GM23338 (cell line): ENCODE results near the gene ITGA3. TPM values are rescaled to one million over a fixed set of nuclear protein-coding genes. Genes with fewer than 3 reads are reported as not detected.

ENCODE experiments used
- ATAC-seq: fragments of 200-7000 bp; cut with Tn5 transposase; 3 replicates; pipeline ENCODE4 v1.9.1; 2020
- DNase-seq: peaks from one replicate; pipeline ENCODE4 v3.0.0-alpha.2; 2015; ENCODE audit warnings: low spot score
- H2AFZ ChIP-seq: fragments of 200-600 bp; sonication (generic); 2 replicates; pipeline ENCODE4 v1.8.0; 2016; ENCODE audit warnings: antibody characterized with exemption, mild to moderate bottlenecking, moderate library complexity
- H3F3A ChIP-seq: fragments of 200-600 bp; sonication (generic); replicated peaks from 2 replicates; pipeline ENCODE4 v1.8.0; 2017; ENCODE audit warnings: antibody characterized with exemption, mixed run types, low read depth
- H3K27ac ChIP-seq: fragments of 200-600 bp; sonication (generic); 2 replicates; pipeline ENCODE4 v1.6.1; 2016; ENCODE audit warnings: low read depth
- H3K27me3 ChIP-seq: fragments of 200-600 bp; sonication (generic); 2 replicates; pipeline ENCODE4 v1.8.0; 2016; ENCODE audit warnings: mild to moderate bottlenecking, mixed run types, moderate library complexity; ENCODE audit not compliant: insufficient read depth
- H3K36me3 ChIP-seq: fragments of 200-600 bp; sonication (generic); 2 replicates; pipeline ENCODE4 v1.8.0; 2016; ENCODE audit warnings: mild to moderate bottlenecking; ENCODE audit not compliant: insufficient read depth
- H3K4me1 ChIP-seq: fragments of 200-600 bp; sonication (generic); 2 replicates; pipeline ENCODE4 v1.8.0; 2016; ENCODE audit warnings: mild to moderate bottlenecking, moderate library complexity; ENCODE audit not compliant: insufficient read depth
- H3K4me2 ChIP-seq: fragments of 200-600 bp; sonication (generic); 2 replicates; pipeline ENCODE4 v1.7.1; 2017; ENCODE audit warnings: mixed run types
- H3K4me3 ChIP-seq: fragments of 200-600 bp; sonication (generic); 2 replicates; pipeline ENCODE4 v1.6.1; 2016; ENCODE audit warnings: mixed run types
- H3K79me2 ChIP-seq: fragments of 200-600 bp; sonication (generic); replicated peaks from 2 replicates; pipeline ENCODE4 v1.8.0; 2017; ENCODE audit warnings: mild to moderate bottlenecking; ENCODE audit not compliant: insufficient read depth
- H3K9me2 ChIP-seq: fragments of 200-600 bp; sonication (generic); 2 replicates; pipeline ENCODE4 v1.8.0; 2017; ENCODE audit not compliant: insufficient read depth
- H4K20me1 ChIP-seq: fragments of 200-600 bp; sonication (generic); replicated peaks from 2 replicates; pipeline ENCODE4 v1.8.0; 2017; ENCODE audit warnings: mild to moderate bottlenecking; ENCODE audit not compliant: insufficient read depth
- H3K27ac Mint-ChIP-seq: 2 replicates; pipeline ENCODE4 v1.8.0; 2020; ENCODE audit warnings: inconsistent platforms, mild to moderate bottlenecking, moderate library complexity, mixed read lengths
- H3K27me3 Mint-ChIP-seq: 3 replicates; pipeline ENCODE4 v1.8.0; 2022; ENCODE audit warnings: low read depth, mild to moderate bottlenecking, moderate library complexity, mixed read lengths, inconsistent platforms; ENCODE audit not compliant: insufficient read depth, poor library complexity
- H3K36me3 Mint-ChIP-seq: 3 replicates; pipeline ENCODE4 v1.8.0; 2021; ENCODE audit warnings: low read depth, mild to moderate bottlenecking, inconsistent platforms, moderate library complexity, mixed read lengths
- H3K4me1 Mint-ChIP-seq: 3 replicates; pipeline ENCODE4 v1.8.0; 2020; ENCODE audit warnings: mild to moderate bottlenecking, inconsistent platforms, mixed read lengths
- H3K4me3 Mint-ChIP-seq: 3 replicates; pipeline ENCODE4 v1.8.0; 2021; ENCODE audit warnings: moderate library complexity, mild to moderate bottlenecking, inconsistent platforms, mixed read lengths
- H3K9me3 Mint-ChIP-seq: 3 replicates; pipeline ENCODE4 v1.8.0; 2020; ENCODE audit warnings: moderate library complexity, mild to moderate bottlenecking, inconsistent platforms, mixed read lengths
- CREB1 ChIP-seq: fragments of 250-450 bp; sonication (Bioruptor Pico); IDR thresholded peaks from 2 replicates; pipeline ENCODE4 v1.5.0; 2020; ENCODE audit warnings: low read depth, mild to moderate bottlenecking, moderate library complexity
- CTCF ChIP-seq, 2 experiments: fragments of 200-600 bp in 1 of 2; sonication (generic) in 1 of 2; conservative IDR thresholded peaks; 2 replicates each; pipeline versions ENCODE4 v1.5.1 to v1.6.1; 2016 to 2017; ENCODE audit warnings: antibody characterized with exemption in 2 of 2, low read depth in 2 of 2, mild to moderate bottlenecking in 2 of 2, moderate library complexity in 1 of 2
- ETS1 ChIP-seq: IDR thresholded peaks from 2 replicates; pipeline ENCODE4 v1.6.1; 2016; ENCODE audit warnings: antibody characterized with exemption
- EZH2 ChIP-seq: fragments of 200-600 bp; sonication (generic); IDR thresholded peaks from one replicate; pipeline ENCODE4 v1.8.0; 2017; ENCODE audit warnings: antibody characterized with exemption, mild to moderate bottlenecking, low read depth; ENCODE audit not compliant: unreplicated experiment
- EZH2phosphoT487 ChIP-seq: fragments of 200-600 bp; sonication (generic); IDR thresholded peaks from one replicate; pipeline ENCODE4 v1.8.1; 2018; ENCODE audit warnings: antibody characterized with exemption; ENCODE audit not compliant: unreplicated experiment
- JUNB ChIP-seq: IDR thresholded peaks from one replicate; pipeline ENCODE4 v1.6.1; 2016; ENCODE audit warnings: antibody characterized with exemption; ENCODE audit not compliant: unreplicated experiment
- NANOG ChIP-seq: IDR thresholded peaks from 2 replicates; pipeline ENCODE4 v1.6.1; 2016; ENCODE audit warnings: antibody characterized with exemption, borderline replicate concordance
- POLR2AphosphoS5 ChIP-seq: IDR thresholded peaks from 2 replicates; pipeline ENCODE4 v1.6.1; 2016; ENCODE audit warnings: antibody characterized with exemption, low read depth
- REST ChIP-seq: IDR thresholded peaks from one replicate; pipeline ENCODE4 v1.6.1; 2018; ENCODE audit warnings: antibody characterized with exemption; ENCODE audit not compliant: unreplicated experiment
- STAT1 ChIP-seq: IDR thresholded peaks from one replicate; pipeline ENCODE4 v1.6.1; 2016; ENCODE audit warnings: antibody characterized with exemption; ENCODE audit not compliant: unreplicated experiment
- ZNF114 ChIP-seq: fragments of 250-450 bp; sonication (Bioruptor Pico); IDR thresholded peaks from 2 replicates; pipeline ENCODE4 v1.5.0; 2020; ENCODE audit warnings: mild to moderate bottlenecking, moderate library complexity
- ZNF331 ChIP-seq: fragments of 250-450 bp; sonication (Bioruptor Pico); IDR thresholded peaks from 2 replicates; pipeline ENCODE4 v1.5.0; 2020; ENCODE audit warnings: low read depth, mild to moderate bottlenecking, moderate library complexity
- polyA plus RNA-seq: library from polyadenylated mRNA; unstranded; fragments of >200 nt; fragmentation: Nextera tagmentation; extraction: Ambion mirVana; gene quantifications from 2 replicates; pipeline ENCODE4 v1.2.1, GENCODE V29; 2016
- total RNA-seq: library from RNA; depleted of rRNA; stranded (reverse); fragments of >200 nt; shearing (Covaris generic); gene quantifications from 2 replicates; pipeline ENCODE4 v1.2.3, GENCODE V29; 2014
- TF ChIP-seq, protein P1 (sequence below): fragments of 250-450 bp; sonication (Bioruptor Pico); IDR thresholded peaks from 2 replicates; pipeline ENCODE4 v1.5.0; 2020; ENCODE audit warnings: mild to moderate bottlenecking, moderate library complexity

Gene ITGA3
- total and polyA plus RNA-seq, 2 experiments from 2014 or later: 9.6 to 28.3 TPM

DNA sequence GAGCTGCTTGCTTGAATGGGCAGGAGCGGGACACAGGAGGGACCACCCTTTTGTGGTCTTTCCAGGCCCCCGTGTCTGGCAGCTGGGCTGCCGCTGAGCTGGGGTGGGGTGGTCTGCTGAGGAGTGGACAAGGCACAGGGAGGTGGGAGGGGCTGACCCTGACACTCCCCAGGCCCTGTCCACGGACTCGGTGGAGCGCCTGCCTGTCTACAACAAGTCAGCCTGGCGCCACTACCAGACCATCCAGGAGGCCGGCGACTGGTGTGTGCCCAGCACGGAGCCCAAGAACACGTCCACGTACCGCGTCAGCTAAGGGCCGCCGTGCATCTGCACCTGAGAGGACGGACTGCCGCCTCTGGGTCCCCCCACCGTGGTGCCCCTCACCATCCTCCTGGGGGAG, 53.9 kb downstream of the ITGA3 start:
- Histone ChIP-seq H3K27me3 (no peaks in the 10 kb centered on the region; the same call in 1 of the 2 replicates), H3K4me1 (peaks cover 5% of the 10 kb centered on the region; the same call in 1 of the 2 replicates), H3K4me2 (no peak overlapping the region), H4K20me1 (no peaks in the 10 kb centered on the region), H3K4me3 (no peak overlapping the region), H3K27ac (no peak overlapping the region), H3F3A (no peaks in the 10 kb centered on the region), H3K79me2 (no peaks in the 10 kb centered on the region), H3K36me3 (no peaks in the 10 kb centered on the region), H3K9me2 (no peaks in the 10 kb centered on the region), H2AFZ (no peak overlapping the region)
- ATAC-seq (no peak), DNase-seq (no peak)
- Mint-ChIP-seq H3K27ac (no peak overlapping the region), H3K36me3 (no peaks in the 10 kb centered on the region; the same call in 1 of the 3 replicates), H3K9me3 (no peaks in the 10 kb centered on the region), H3K27me3 (peaks cover 15% of the 10 kb centered on the region), H3K4me3 (no peak overlapping the region), H3K4me1 (peaks cover under 1% of the 10 kb centered on the region; the same call in 2 of the 3 replicates)
- TF ChIP-seq ETS1: no peak
- no peak for TF ChIP-seq POLR2AphosphoS5
- TF ChIP-seq, protein P1, sequence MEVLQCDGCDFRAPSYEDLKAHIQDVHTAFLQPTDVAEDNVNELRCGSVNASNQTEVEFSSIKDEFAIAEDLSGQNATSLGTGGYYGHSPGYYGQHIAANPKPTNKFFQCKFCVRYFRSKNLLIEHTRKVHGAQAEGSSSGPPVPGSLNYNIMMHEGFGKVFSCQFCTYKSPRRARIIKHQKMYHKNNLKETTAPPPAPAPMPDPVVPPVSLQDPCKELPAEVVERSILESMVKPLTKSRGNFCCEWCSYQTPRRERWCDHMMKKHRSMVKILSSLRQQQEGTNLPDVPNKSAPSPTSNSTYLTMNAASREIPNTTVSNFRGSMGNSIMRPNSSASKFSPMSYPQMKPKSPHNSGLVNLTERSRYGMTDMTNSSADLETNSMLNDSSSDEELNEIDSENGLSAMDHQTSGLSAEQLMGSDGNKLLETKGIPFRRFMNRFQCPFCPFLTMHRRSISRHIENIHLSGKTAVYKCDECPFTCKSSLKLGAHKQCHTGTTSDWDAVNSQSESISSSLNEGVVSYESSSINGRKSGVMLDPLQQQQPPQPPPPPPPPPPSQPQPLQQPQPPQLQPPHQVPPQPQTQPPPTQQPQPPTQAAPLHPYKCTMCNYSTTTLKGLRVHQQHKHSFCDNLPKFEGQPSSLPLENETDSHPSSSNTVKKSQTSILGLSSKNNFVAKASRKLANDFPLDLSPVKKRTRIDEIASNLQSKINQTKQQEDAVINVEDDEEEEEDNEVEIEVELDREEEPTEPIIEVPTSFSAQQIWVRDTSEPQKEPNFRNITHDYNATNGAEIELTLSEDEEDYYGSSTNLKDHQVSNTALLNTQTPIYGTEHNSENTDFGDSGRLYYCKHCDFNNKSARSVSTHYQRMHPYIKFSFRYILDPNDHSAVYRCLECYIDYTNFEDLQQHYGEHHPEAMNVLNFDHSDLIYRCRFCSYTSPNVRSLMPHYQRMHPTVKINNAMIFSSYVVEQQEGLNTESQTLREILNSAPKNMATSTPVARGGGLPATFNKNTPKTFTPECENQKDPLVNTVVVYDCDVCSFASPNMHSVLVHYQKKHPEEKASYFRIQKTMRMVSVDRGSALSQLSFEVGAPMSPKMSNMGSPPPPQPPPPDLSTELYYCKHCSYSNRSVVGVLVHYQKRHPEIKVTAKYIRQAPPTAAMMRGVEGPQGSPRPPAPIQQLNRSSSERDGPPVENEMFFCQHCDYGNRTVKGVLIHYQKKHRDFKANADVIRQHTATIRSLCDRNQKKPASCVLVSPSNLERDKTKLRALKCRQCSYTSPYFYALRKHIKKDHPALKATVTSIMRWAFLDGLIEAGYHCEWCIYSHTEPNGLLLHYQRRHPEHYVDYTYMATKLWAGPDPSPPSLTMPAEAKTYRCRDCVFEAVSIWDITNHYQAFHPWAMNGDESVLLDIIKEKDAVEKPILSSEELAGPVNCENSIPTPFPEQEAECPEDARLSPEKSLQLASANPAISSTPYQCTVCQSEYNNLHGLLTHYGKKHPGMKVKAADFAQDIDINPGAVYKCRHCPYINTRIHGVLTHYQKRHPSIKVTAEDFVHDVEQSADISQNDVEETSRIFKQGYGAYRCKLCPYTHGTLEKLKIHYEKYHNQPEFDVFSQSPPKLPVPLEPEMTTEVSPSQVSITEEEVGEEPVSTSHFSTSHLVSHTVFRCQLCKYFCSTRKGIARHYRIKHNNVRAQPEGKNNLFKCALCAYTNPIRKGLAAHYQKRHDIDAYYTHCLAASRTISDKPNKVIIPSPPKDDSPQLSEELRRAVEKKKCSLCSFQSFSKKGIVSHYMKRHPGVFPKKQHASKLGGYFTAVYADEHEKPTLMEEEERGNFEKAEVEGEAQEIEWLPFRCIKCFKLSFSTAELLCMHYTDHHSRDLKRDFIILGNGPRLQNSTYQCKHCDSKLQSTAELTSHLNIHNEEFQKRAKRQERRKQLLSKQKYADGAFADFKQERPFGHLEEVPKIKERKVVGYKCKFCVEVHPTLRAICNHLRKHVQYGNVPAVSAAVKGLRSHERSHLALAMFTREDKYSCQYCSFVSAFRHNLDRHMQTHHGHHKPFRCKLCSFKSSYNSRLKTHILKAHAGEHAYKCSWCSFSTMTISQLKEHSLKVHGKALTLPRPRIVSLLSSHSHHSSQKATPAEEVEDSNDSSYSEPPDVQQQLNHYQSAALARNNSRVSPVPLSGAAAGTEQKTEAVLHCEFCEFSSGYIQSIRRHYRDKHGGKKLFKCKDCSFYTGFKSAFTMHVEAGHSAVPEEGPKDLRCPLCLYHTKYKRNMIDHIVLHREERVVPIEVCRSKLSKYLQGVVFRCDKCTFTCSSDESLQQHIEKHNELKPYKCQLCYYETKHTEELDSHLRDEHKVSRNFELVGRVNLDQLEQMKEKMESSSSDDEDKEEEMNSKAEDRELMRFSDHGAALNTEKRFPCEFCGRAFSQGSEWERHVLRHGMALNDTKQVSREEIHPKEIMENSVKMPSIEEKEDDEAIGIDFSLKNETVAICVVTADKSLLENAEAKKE (CRISPR knock-in tag): no peak
- no peak for TF ChIP-seq NANOG
- no peak for TF ChIP-seq REST
- no peak for TF ChIP-seq ZNF331 (CRISPR knock-in tag)
- no peak for TF ChIP-seq EZH2phosphoT487
- no peak for TF ChIP-seq CTCF (conservative IDR thresholded peaks at IDR 0.05; ENCODE audit: low read depth in 2 of 2)
- TF ChIP-seq STAT1: no peak
- TF ChIP-seq CREB1 (CRISPR knock-in tag): no peak
- TF ChIP-seq JUNB: no peak
- TF ChIP-seq ZNF114 (CRISPR knock-in tag): no peak
- TF ChIP-seq EZH2: no peak
